Measurements from ENCODE around the gene MCFD2.

Gene MCFD2

GRCh38 chr2:46962751-46963150 lies 47.1 kb upstream of the MCFD2 start:
- DNase-seq (ENCODE audit: low spot score), result no peak
- no peak for TF ChIP-seq CTCF (IDR thresholded peaks at IDR 0.05; ENCODE audit: poor library complexity, severe bottlenecking)
- peaks cover 44% of the 10 kb centered on the region for H3K4me1 ChIP-seq (ENCODE audit: insufficient read depth, poor library complexity, severe bottlenecking)
- H3K4me3 ChIP-seq (ENCODE audit: severe bottlenecking), result no peak overlapping the region
- H3K36me3 ChIP-seq (ENCODE audit: low read depth), result peaks cover 20% of the 10 kb centered on the region
- ATAC-seq (ENCODE audit: low read depth), result no peak
- no peaks in the 10 kb centered on the region for H3K27me3 ChIP-seq (ENCODE audit: insufficient read depth, poor library complexity, severe bottlenecking)
- H3K9me3 ChIP-seq (ENCODE audit: severe bottlenecking), result no peaks in the 10 kb centered on the region
- peak overlapping the region; percentile 97 for H3K27ac ChIP-seq (ENCODE audit: poor library complexity, severe bottlenecking)

GRCh38 chr2:46960618-46961017 lies 45.0 kb upstream of the MCFD2 start:
- no peak overlapping the region for H3K27ac ChIP-seq (ENCODE audit: poor library complexity, severe bottlenecking)
- no peak for TF ChIP-seq CTCF (IDR thresholded peaks at IDR 0.05; ENCODE audit: poor library complexity, severe bottlenecking)
- H3K9me3 ChIP-seq (ENCODE audit: severe bottlenecking), result no peaks in the 10 kb centered on the region
- H3K36me3 ChIP-seq (ENCODE audit: low read depth), result peaks cover 41% of the 10 kb centered on the region
- H3K27me3 ChIP-seq (ENCODE audit: insufficient read depth, poor library complexity, severe bottlenecking), result no peaks in the 10 kb centered on the region
- H3K4me3 ChIP-seq (ENCODE audit: severe bottlenecking), result no peak overlapping the region
- DNase-seq (ENCODE audit: low spot score), result no peak
- peaks cover 28% of the 10 kb centered on the region for H3K4me1 ChIP-seq (ENCODE audit: insufficient read depth, poor library complexity, severe bottlenecking)
- no peak for ATAC-seq (ENCODE audit: low read depth)

GRCh38 chr2:46958431-46959017 lies 42.9 kb upstream of the MCFD2 start:
- ATAC-seq (ENCODE audit: low read depth), result no peak
- no peak for DNase-seq (ENCODE audit: low spot score)
- Histone ChIP-seq H3K4me1 (ENCODE audit: insufficient read depth, poor library complexity, severe bottlenecking) (peaks cover 16% of the 10 kb centered on the region), H3K36me3 (ENCODE audit: low read depth) (peaks cover 49% of the 10 kb centered on the region), H3K4me3 (ENCODE audit: severe bottlenecking) (no peak overlapping the region), H3K27ac (ENCODE audit: poor library complexity, severe bottlenecking) (no peak overlapping the region), H3K9me3 (ENCODE audit: severe bottlenecking) (no peaks in the 10 kb centered on the region), H3K27me3 (ENCODE audit: insufficient read depth, poor library complexity, severe bottlenecking) (no peaks in the 10 kb centered on the region)
- no peak for TF ChIP-seq CTCF (IDR thresholded peaks at IDR 0.05; ENCODE audit: poor library complexity, severe bottlenecking)

GRCh38 chr2:46956981-46957531 lies 41.5 kb upstream of the MCFD2 start:
- peaks cover 61% of the 10 kb centered on the region for H3K36me3 ChIP-seq (ENCODE audit: low read depth)
- no peak for TF ChIP-seq CTCF (IDR thresholded peaks at IDR 0.05; ENCODE audit: poor library complexity, severe bottlenecking)
- no peak overlapping the region for H3K4me3 ChIP-seq (ENCODE audit: severe bottlenecking)
- ATAC-seq (ENCODE audit: low read depth) (no peak), DNase-seq (ENCODE audit: low spot score) (no peak)
- no peak overlapping the region for H3K27ac ChIP-seq (ENCODE audit: poor library complexity, severe bottlenecking)
- no peaks in the 10 kb centered on the region for H3K27me3 ChIP-seq (ENCODE audit: insufficient read depth, poor library complexity, severe bottlenecking)
- H3K9me3 ChIP-seq (ENCODE audit: severe bottlenecking), result no peaks in the 10 kb centered on the region
- H3K4me1 ChIP-seq (ENCODE audit: insufficient read depth, poor library complexity, severe bottlenecking), result peaks cover 8% of the 10 kb centered on the region

GRCh38 chr2:46955764-46956163 lies 40.2 kb upstream of the MCFD2 start:
- Histone ChIP-seq H3K9me3 (ENCODE audit: severe bottlenecking) (no peaks in the 10 kb centered on the region), H3K4me3 (ENCODE audit: severe bottlenecking) (no peak overlapping the region), H3K36me3 (ENCODE audit: low read depth) (peaks cover 65% of the 10 kb centered on the region), H3K4me1 (ENCODE audit: insufficient read depth, poor library complexity, severe bottlenecking) (peaks cover 8% of the 10 kb centered on the region), H3K27me3 (ENCODE audit: insufficient read depth, poor library complexity, severe bottlenecking) (no peaks in the 10 kb centered on the region), H3K27ac (ENCODE audit: poor library complexity, severe bottlenecking) (peak overlapping the region; percentile 51)
- no peak for TF ChIP-seq CTCF (IDR thresholded peaks at IDR 0.05; ENCODE audit: poor library complexity, severe bottlenecking)
- ATAC-seq (ENCODE audit: low read depth) (no peak), DNase-seq (ENCODE audit: low spot score) (no peak)
